Central memory CD8-positive, alpha-beta T cell (primary cell): ENCODE data around the gene DOHH.

Experiments
- ATAC-seq: fragments of 150-1000 bp; cut with Tn5 transposase; replicated peaks from 2 replicates; pipeline ENCODE4 v1.10.0; 2022; ENCODE audit warnings: mild to moderate bottlenecking, moderate FRiP score, moderate number of reproducible peaks; ENCODE audit not compliant: poor library complexity, severe bottlenecking; ENCODE audit errors: extremely low read depth
- DNase-seq, 2 donors: peaks; one replicate each; pipeline ENCODE4 v3.0.0; 2021; ENCODE audit warnings: low spot score in 2 of 2
- H3K27ac Mint-ChIP-seq: one replicate; pipeline ENCODE4 v1.8.0; 2022; ENCODE audit warnings: low read depth, mild to moderate bottlenecking, moderate library complexity, mixed read lengths
- H3K27me3 Mint-ChIP-seq: one replicate; pipeline ENCODE4 v1.8.0; 2022; ENCODE audit warnings: mixed read lengths
- H3K36me3 Mint-ChIP-seq: one replicate; pipeline ENCODE4 v1.8.0; 2022; ENCODE audit warnings: mild to moderate bottlenecking, moderate library complexity, mixed read lengths; ENCODE audit not compliant: insufficient read depth
- H3K4me1 Mint-ChIP-seq: one replicate; pipeline ENCODE4 v1.8.0; 2022; ENCODE audit warnings: mixed read lengths
- H3K4me3 Mint-ChIP-seq: one replicate; pipeline ENCODE4 v1.8.0; 2022; ENCODE audit warnings: mild to moderate bottlenecking, moderate library complexity, mixed read lengths
- H3K9me3 Mint-ChIP-seq: one replicate; pipeline ENCODE4 v1.8.0; 2022; ENCODE audit warnings: mixed read lengths

DOHH gene

DNA sequence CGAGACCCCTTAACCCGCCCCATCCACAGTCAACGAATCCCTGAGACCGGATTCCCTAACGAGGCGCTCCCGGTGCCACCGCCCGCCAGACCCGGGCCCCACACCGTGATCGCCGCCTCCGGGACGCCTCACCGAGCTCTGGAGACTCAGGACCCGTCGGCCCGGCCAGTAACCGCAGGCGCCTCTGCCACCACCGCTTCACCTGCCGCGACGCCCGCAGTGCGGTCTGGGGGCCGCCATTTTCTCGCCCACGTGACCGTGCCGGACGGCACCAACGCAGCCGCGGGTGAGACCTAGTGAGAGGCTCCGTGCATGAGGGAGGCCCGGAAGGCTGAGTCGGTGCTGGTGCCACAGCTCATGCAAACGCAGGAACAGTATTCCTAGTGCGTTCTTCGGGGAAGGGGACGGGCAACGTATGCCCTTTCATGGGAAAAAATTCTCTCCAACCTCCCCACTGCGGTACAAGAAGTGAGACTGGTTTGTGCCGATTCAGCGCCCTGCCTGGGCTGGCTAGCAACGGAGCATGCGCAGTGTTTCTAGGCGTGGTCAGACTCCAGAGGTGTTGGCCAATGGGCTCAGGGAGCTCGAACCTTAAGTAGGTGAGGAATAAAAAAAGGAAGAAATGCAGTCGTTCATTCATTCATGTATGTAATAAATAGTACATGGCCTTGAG lies at the start of gene DOHH:
Gene DOHH (minus strand): TSS at position 246 of the 673 bp plus-strand sequence. CDS start 3,860 bp downstream, outside the sequence.
- peak; percentile 90 for DNase-seq

DNA sequence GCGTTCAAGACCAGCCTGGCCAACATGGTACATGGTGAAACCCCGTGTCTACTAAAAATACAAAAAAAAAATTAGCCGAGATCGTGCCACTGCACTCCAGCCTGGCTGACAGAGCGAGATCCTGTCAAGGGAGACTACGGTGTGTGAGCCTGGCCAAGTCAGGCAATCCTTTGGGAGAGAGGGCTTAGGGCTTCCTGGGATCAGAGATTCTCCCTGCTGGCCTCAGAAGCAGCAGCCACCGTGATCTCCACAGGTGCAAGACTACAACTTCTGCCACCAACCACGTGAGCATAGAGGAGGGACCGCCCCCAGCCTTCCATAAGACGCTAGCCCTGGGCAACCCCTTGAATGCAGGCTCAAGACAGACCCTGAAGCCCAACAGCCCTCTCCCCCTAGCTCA lies 49.3 kb upstream of the DOHH start:
- ATAC-seq (no peak), DNase-seq (no peak)
- Mint-ChIP-seq H3K36me3 (peaks cover 24% of the 10 kb centered on the region), H3K4me1 (peaks cover 25% of the 10 kb centered on the region), H3K27me3 (no peaks in the 10 kb centered on the region), H3K27ac (no peak overlapping the region), H3K9me3 (no peaks in the 10 kb centered on the region), H3K4me3 (no peak overlapping the region)

More for the DNA sequence above, at the start of gene DOHH:
- peaks cover 27% of the 10 kb centered on the region for H3K4me1 Mint-ChIP-seq
- peak within 1 kb of the TSS; percentile 95 for H3K4me3 Mint-ChIP-seq
- peak within 1 kb of the TSS; percentile 99 for H3K27ac Mint-ChIP-seq
- H3K36me3 Mint-ChIP-seq = peaks cover 18% of the 10 kb centered on the region
- H3K27me3 Mint-ChIP-seq = no peaks in the 10 kb centered on the region
- H3K9me3 Mint-ChIP-seq = no peaks in the 10 kb centered on the region
- ATAC-seq = peak; percentile 84

GRCh38 chr19:3548606-3549005 lies 48.1 kb upstream of the DOHH start:
- Mint-ChIP-seq H3K4me1 (peaks cover 19% of the 10 kb centered on the region), H3K27ac (no peak overlapping the region), H3K27me3 (no peaks in the 10 kb centered on the region), H3K9me3 (no peaks in the 10 kb centered on the region), H3K36me3 (peaks cover 22% of the 10 kb centered on the region), H3K4me3 (no peak overlapping the region)
- DNase-seq = no peak
- ATAC-seq = no peak

- no peak for DNase-seq
- H3K27ac Mint-ChIP-seq = no peak overlapping the region
- H3K9me3 Mint-ChIP-seq = no peaks in the 10 kb centered on the region
- no peak overlapping the region for H3K4me3 Mint-ChIP-seq
- peaks cover 19% of the 10 kb centered on the region for H3K4me1 Mint-ChIP-seq
- peaks cover 21% of the 10 kb centered on the region for H3K36me3 Mint-ChIP-seq
- ATAC-seq = no peak
- no peaks in the 10 kb centered on the region for H3K27me3 Mint-ChIP-seq
These were observed 47.4 kb upstream of the DOHH start for GRCh38 chr19:3547767-3548282.

GRCh38 chr19:3547301-3547731 lies 46.8 kb upstream of the DOHH start:
- Mint-ChIP-seq H3K4me1 (peaks cover 19% of the 10 kb centered on the region), H3K4me3 (no peak overlapping the region), H3K36me3 (peaks cover 19% of the 10 kb centered on the region), H3K27ac (no peak overlapping the region), H3K9me3 (no peaks in the 10 kb centered on the region), H3K27me3 (no peaks in the 10 kb centered on the region)
- ATAC-seq = no peak
- DNase-seq = no peak

DNA sequence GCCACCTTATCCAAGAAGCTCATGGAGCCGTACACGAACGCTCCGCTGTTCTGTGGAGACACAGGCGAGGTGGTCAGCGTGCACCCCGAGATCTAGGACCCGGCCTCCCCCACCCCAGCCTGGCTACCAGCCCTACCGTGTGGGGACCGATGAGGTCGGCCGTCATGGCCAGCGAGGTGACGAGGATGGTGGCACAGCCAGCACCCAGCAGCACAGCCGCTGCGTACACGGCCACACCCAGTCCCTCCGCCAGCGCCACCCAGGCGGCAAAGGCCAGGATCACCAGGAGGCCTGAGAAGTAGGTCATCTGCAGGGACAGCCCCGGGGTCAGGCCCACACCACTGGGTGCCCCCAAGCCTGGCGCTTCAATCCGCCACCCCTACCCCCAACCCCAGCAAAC lies 45.6 kb upstream of the DOHH start:
- Mint-ChIP-seq H3K27ac (peak overlapping the region; percentile 76), H3K9me3 (no peaks in the 10 kb centered on the region), H3K36me3 (peaks cover 15% of the 10 kb centered on the region), H3K4me3 (no peak overlapping the region), H3K4me1 (peaks cover 13% of the 10 kb centered on the region), H3K27me3 (no peaks in the 10 kb centered on the region)
- DNase-seq (no peak), ATAC-seq (no peak)

- Mint-ChIP-seq H3K27me3 (no peaks in the 10 kb centered on the region), H3K36me3 (peaks cover 17% of the 10 kb centered on the region), H3K9me3 (no peaks in the 10 kb centered on the region), H3K4me1 (peaks cover 13% of the 10 kb centered on the region), H3K4me3 (no peak overlapping the region), H3K27ac (peak overlapping the region; percentile 76)
- no peak for DNase-seq
- ATAC-seq = no peak
These were observed 45.2 kb upstream of the DOHH start for GRCh38 chr19:3545669-3546034.

DNA sequence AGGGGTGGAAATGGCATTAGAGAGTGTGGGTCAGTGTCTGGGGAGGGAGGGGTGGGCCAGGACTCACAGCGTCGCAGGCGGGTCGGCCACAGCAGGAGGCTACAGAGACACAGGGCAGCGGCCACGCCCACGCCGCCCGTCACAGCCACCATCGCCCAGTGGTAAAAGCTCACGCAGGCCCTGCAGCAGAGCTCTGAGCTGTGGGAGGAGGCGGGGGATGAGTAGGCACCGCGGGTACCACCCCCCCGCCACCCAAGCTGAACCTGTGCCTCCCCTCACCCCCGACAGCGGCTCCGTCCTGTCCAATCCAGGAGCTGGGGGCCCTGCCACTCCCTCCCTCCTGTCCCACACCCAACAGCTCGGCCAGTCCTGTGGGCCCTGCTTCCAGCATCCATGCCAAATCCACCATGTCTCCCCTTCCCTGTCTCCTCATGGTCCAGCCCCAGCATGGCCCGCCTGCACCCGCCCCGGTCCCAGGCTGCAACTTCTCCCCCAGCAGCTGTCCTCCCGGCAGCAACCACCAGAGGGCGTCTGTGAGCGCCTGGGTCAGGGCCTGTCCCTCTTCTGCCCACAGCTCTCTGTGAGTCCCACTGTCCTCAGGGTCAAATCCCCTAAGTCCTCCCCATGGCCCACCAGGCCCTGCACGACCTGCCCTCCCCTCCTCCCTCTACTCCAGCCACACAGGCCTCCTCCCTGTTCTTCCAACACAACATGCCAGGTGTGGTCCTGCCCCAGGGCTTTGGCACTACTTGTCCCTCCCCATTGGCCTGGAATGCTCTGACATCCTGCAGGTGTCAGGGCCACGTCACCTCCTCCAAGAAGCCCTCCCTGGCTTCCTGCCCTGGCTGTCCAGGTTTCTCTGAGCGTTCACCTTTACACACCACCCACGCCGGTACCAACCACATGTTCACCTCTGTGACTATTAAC lies 44.5 kb upstream of the DOHH start:
- Mint-ChIP-seq H3K9me3 (no peaks in the 10 kb centered on the region), H3K4me3 (no peak overlapping the region), H3K27me3 (no peaks in the 10 kb centered on the region), H3K27ac (peak overlapping the region; percentile 76), H3K4me1 (peaks cover 13% of the 10 kb centered on the region), H3K36me3 (peaks cover 17% of the 10 kb centered on the region)
- DNase-seq (peak; percentile 70 to 90), ATAC-seq (peak; percentile 49)

- Mint-ChIP-seq H3K27me3 (no peaks in the 10 kb centered on the region), H3K4me1 (peaks cover 13% of the 10 kb centered on the region), H3K36me3 (peaks cover 18% of the 10 kb centered on the region), H3K4me3 (no peak overlapping the region), H3K9me3 (no peaks in the 10 kb centered on the region), H3K27ac (no peak overlapping the region)
- DNase-seq (no peak), ATAC-seq (no peak)
These were observed 43.5 kb upstream of the DOHH start for GRCh38 chr19:3544058-3544376.

DNA sequence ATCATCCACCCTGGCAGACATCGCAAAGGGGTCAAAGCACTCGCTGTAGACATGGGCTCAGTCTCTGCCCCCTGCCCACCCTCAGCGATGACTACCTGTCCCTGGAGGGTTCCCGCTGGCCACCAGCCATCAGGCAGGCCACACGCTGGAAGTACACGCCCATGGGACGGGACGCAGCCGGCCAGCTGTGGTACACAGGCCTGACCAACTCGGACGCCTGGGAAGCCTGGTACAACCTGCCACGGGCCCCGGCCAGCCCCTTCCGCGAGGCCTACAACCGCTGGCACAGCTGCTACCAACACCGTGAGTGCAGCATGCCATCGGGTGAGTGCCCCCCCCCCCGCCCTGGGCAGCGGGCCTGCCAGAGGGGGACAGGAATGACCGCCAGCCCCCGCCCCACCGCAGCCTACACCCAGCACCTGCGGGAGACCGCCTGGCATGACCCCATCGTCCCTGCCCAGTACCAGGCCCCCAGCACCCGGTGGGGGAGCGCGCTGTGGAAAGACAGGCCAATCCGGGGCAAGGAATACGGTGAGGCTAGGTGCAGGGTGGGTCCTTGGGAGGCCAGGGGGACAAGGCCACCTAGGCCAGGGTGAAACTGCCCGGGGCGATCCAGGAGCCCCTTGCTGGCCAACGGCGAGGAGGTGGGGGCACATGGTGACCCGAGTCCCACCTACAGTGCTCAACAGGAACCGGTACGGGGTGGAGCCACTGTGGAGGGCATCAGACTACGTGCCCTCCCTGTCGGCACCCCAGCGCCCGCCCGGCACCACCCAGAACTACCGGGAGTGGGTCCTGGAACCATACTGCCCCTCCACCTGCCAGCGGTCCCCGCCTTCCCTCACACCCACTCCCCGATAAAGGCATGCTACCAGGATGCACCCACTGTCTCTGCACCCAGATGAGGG lies 42.9 kb upstream of the DOHH start:
- peaks cover 13% of the 10 kb centered on the region for H3K4me1 Mint-ChIP-seq
- H3K9me3 Mint-ChIP-seq = no peaks in the 10 kb centered on the region
- no peak overlapping the region for H3K4me3 Mint-ChIP-seq
- DNase-seq (no peak), ATAC-seq (no peak)
- H3K36me3 Mint-ChIP-seq = peaks cover 13% of the 10 kb centered on the region
- no peaks in the 10 kb centered on the region for H3K27me3 Mint-ChIP-seq
- H3K27ac Mint-ChIP-seq = no peak overlapping the region

- Mint-ChIP-seq H3K4me3 (no peak overlapping the region), H3K36me3 (peaks cover 19% of the 10 kb centered on the region), H3K27ac (no peak overlapping the region)
These were observed 39.3 kb upstream of the DOHH start for GRCh38 chr19:3539756-3540118.

More at GRCh38 chr19:3539756-3540118, 39.3 kb upstream of the DOHH start:
- Mint-ChIP-seq H3K9me3 (no peaks in the 10 kb centered on the region), H3K4me1 (no peaks in the 10 kb centered on the region), H3K27me3 (no peaks in the 10 kb centered on the region)
- no peak for DNase-seq
- no peak for ATAC-seq
